ENCODE data around the gene PAIP2B.

PAIP2B gene

GRCh38 chr2:71220743-71221142, 6.2 kb downstream of the PAIP2B start:
- no peak for TF ChIP-seq CTCF (IDR thresholded peaks at IDR 0.05; ENCODE audit: low read depth, low read length)
- H3K4me3 ChIP-seq (ENCODE audit: low read depth, low read length), result no peak overlapping the region

GRCh38 chr2:71216501-71216900, 10.4 kb downstream of the PAIP2B start:
- H3K4me3 ChIP-seq (ENCODE audit: low read depth, low read length), result no peak overlapping the region
- no peak for TF ChIP-seq CTCF (IDR thresholded peaks at IDR 0.05; ENCODE audit: low read depth, low read length)

- no peak overlapping the region for H3K4me3 ChIP-seq (ENCODE audit: low read depth, low read length)
- no peak for TF ChIP-seq CTCF (IDR thresholded peaks at IDR 0.05; ENCODE audit: low read depth, low read length)
These were observed 11.5 kb downstream of the PAIP2B start for GRCh38 chr2:71215447-71215846.

- no peak for TF ChIP-seq CTCF (IDR thresholded peaks at IDR 0.05; ENCODE audit: low read depth, low read length)
- H3K4me3 ChIP-seq (ENCODE audit: low read depth, low read length), result no peak overlapping the region
These were observed 14.6 kb downstream of the PAIP2B start for GRCh38 chr2:71212336-71212735.

GRCh38 chr2:71210292-71210691, 16.6 kb downstream of the PAIP2B start:
- no peak for TF ChIP-seq CTCF (IDR thresholded peaks at IDR 0.05; ENCODE audit: low read depth, low read length)

GRCh38 chr2:71208756-71209155, 18.1 kb downstream of the PAIP2B start:
- no peak overlapping the region for H3K4me3 ChIP-seq (ENCODE audit: low read depth, low read length)
- TF ChIP-seq CTCF (IDR thresholded peaks at IDR 0.05; ENCODE audit: low read depth, low read length), result no peak

More at GRCh38 chr2:71210292-71210691, 16.6 kb downstream of the PAIP2B start:
- no peak overlapping the region for H3K4me3 ChIP-seq (ENCODE audit: low read depth, low read length)

- no peak for TF ChIP-seq CTCF (IDR thresholded peaks at IDR 0.05; ENCODE audit: low read depth, low read length)
- H3K4me3 ChIP-seq (ENCODE audit: low read depth, low read length), result no peak overlapping the region
These were observed 19.3 kb downstream of the PAIP2B start for GRCh38 chr2:71207601-71208000.
